ENCODE measurements around the gene DGUOK.

DNA sequence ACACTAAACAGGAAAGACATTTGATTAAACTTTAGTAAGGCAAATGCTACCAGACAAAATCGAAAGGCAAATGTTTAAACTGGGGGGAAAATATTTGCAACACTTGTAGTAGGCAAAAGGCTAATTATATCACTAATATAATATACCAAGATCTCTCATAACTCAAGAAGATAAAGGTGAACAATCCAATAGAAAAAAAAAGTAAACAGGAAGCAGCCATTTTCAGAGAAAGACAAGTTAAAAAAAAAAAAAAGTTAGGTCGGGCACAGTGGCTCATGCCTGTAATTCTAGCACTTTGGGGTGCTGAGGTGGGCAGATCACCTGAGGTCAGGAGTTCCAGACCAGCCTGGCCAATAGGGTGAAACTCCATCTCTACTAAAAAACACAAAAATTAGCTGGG lies 38.3 kb upstream of the DGUOK start:
- TF ChIP-seq SUZ12 (IDR thresholded peaks at IDR 0.05; ENCODE audit: extremely low read depth, insufficient read depth, insufficient read length) (no peak), ZNF274 (IDR thresholded peaks at IDR 0.05; ENCODE audit: low read depth, low read length) (no peak)

Data from NT2/D1 (cell line).